ENCODE measurements around the gene PSAP.

The PSAP gene

GRCh38 chr10:71767420-71768035 is 83.5 kb downstream of the PSAP start:
- Histone ChIP-seq H3K4me1 (ENCODE audit: low read length) (peaks cover 10% of the 10 kb centered on the region), H3K4me3 (ENCODE audit: low read length) (no peak overlapping the region), H2AFZ (ENCODE audit: low read length) (no peak overlapping the region), H3K27ac (ENCODE audit: low read length) (no peak overlapping the region), H3K9me2 (replicated peaks; ENCODE audit: insufficient read depth, low read length) (no peaks in the 10 kb centered on the region), H4K20me1 (ENCODE audit: insufficient read depth, low read length) (no peaks in the 10 kb centered on the region), H3K79me2 (ENCODE audit: low read length) (no peaks in the 10 kb centered on the region; the same call in 1 of the 2 replicates), H3K27me3 (replicated peaks; ENCODE audit: insufficient read depth, low read length) (no peaks in the 10 kb centered on the region), H3K9me3 (replicated peaks; ENCODE audit: insufficient read depth, low read length) (no peaks in the 10 kb centered on the region), H3F3A (ENCODE audit: insufficient read depth, low read length) (peaks cover 6% of the 10 kb centered on the region), H3K9ac (ENCODE audit: low read length) (no peak overlapping the region), H3K4me2 (ENCODE audit: low read depth, low read length) (no peak overlapping the region), H3K36me3 (replicated peaks; ENCODE audit: insufficient read depth, low read length) (no peaks in the 10 kb centered on the region)
- TF ChIP-seq EZH2phosphoT487 (IDR thresholded peaks at IDR 0.05; ENCODE audit: low read length) (no peak), EZH2 (optimal IDR thresholded peaks at IDR 0.05; ENCODE audit: low read depth, low read length) (no peak)
- TF ChIP-seq, protein P1, sequence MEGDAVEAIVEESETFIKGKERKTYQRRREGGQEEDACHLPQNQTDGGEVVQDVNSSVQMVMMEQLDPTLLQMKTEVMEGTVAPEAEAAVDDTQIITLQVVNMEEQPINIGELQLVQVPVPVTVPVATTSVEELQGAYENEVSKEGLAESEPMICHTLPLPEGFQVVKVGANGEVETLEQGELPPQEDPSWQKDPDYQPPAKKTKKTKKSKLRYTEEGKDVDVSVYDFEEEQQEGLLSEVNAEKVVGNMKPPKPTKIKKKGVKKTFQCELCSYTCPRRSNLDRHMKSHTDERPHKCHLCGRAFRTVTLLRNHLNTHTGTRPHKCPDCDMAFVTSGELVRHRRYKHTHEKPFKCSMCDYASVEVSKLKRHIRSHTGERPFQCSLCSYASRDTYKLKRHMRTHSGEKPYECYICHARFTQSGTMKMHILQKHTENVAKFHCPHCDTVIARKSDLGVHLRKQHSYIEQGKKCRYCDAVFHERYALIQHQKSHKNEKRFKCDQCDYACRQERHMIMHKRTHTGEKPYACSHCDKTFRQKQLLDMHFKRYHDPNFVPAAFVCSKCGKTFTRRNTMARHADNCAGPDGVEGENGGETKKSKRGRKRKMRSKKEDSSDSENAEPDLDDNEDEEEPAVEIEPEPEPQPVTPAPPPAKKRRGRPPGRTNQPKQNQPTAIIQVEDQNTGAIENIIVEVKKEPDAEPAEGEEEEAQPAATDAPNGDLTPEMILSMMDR (IDR thresholded peaks at IDR 0.05; ENCODE audit: low read length) = no peak
- DNase-seq = no peak

DNA sequence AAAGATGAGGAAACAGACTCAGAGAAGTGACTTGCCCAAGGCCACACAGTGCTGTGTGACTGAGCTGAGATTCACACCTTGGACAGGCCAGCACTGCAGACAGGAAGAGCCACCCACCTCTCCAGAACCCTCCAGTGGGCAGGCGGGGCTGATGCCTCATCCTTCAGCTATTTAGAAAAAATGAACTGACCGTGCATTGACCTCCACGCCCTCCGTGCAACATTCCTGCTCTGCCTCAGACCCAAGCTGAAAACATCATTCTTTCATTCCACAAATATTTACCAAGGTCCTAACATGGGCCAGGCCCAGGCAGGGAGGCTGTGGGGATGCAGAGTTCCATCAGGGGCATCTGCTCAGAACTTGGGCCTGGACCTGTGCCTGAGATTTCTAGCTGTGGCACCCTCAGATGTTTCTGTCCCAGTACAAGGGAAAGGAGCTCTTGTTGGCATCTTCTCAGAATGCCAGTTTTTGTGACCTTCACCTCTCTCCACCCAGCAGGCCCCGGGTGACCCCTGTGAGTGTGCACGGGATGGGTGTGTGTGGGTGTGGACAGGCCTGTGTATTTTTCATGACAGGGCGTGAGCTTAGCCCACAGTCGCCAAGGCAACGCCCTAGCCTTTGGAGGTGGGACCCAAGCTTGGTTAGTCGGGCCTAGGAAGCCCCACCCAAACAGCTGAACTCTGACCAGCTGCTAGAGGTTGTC is 84.2 kb downstream of the PSAP start:
- Histone ChIP-seq H2AFZ (ENCODE audit: low read length) (no peak overlapping the region), H3K4me1 (ENCODE audit: low read length) (peaks cover 10% of the 10 kb centered on the region), H4K20me1 (ENCODE audit: insufficient read depth, low read length) (no peaks in the 10 kb centered on the region), H3K79me2 (ENCODE audit: low read length) (no peaks in the 10 kb centered on the region; the same call in 1 of the 2 replicates), H3K36me3 (replicated peaks; ENCODE audit: insufficient read depth, low read length) (no peaks in the 10 kb centered on the region), H3K4me3 (ENCODE audit: low read length) (no peak overlapping the region), H3K27ac (ENCODE audit: low read length) (no peak overlapping the region), H3K27me3 (replicated peaks; ENCODE audit: insufficient read depth, low read length) (no peaks in the 10 kb centered on the region), H3F3A (ENCODE audit: insufficient read depth, low read length) (peaks cover 6% of the 10 kb centered on the region), H3K4me2 (ENCODE audit: low read depth, low read length) (no peak overlapping the region), H3K9ac (ENCODE audit: low read length) (no peak overlapping the region), H3K9me3 (replicated peaks; ENCODE audit: insufficient read depth, low read length) (no peaks in the 10 kb centered on the region), H3K9me2 (replicated peaks; ENCODE audit: insufficient read depth, low read length) (no peaks in the 10 kb centered on the region)
- TF ChIP-seq, protein P1 (IDR thresholded peaks at IDR 0.05; ENCODE audit: low read length) = no peak
- TF ChIP-seq EZH2phosphoT487 (IDR thresholded peaks at IDR 0.05; ENCODE audit: low read length) = no peak
- TF ChIP-seq EZH2 (optimal IDR thresholded peaks at IDR 0.05; ENCODE audit: low read depth, low read length) = no peak
- no peak for DNase-seq

Measured in MM.1S (cell line).